Liver (tissue), 9 donors: ENCODE results near the gene ARHGAP10. TPM values are rescaled to one million over a fixed set of nuclear protein-coding genes. Genes with fewer than 3 reads are reported as not detected.

Source experiments
- DNase-seq: peaks from one replicate; pipeline ENCODE4 v3.0.0-alpha.2; 2017; ENCODE audit warnings: low spot score
- H3K27ac ChIP-seq, 2 donors: one replicate each; pipeline ENCODE4 v1.7.0; 2013; ENCODE audit warnings: inconsistent platforms in 2 of 2, low read length in 2 of 2, control low read depth in 1 of 2, low read depth in 1 of 2, mild to moderate bottlenecking in 1 of 2
- H3K27me3 ChIP-seq, 4 donors: one replicate each; pipeline versions ENCODE4 v1.6.1 to v1.7.0; 2013; ENCODE audit warnings: low read length in 3 of 4, inconsistent platforms in 1 of 4, mild to moderate bottlenecking in 1 of 4, moderate library complexity in 1 of 4; ENCODE audit not compliant: control insufficient read depth in 4 of 4, insufficient read depth in 4 of 4
- H3K36me3 ChIP-seq, 4 donors: one replicate each; pipeline versions ENCODE4 v1.6.1 to v1.7.0; 2013; ENCODE audit warnings: low read length in 3 of 4, mild to moderate bottlenecking in 3 of 4, low read depth in 1 of 4, moderate library complexity in 1 of 4; ENCODE audit not compliant: control insufficient read depth in 4 of 4, insufficient read depth in 3 of 4
- H3K4me1 ChIP-seq, 4 donors: one replicate each; pipeline versions ENCODE4 v1.6.1 to v1.7.0; 2013; ENCODE audit warnings: low read length in 3 of 4, mild to moderate bottlenecking in 3 of 4, moderate library complexity in 1 of 4; ENCODE audit not compliant: control insufficient read depth in 4 of 4, insufficient read depth in 4 of 4
- H3K4me3 ChIP-seq, 3 donors: one replicate each; pipeline versions ENCODE4 v1.6.1 to v1.7.0; 2013; ENCODE audit warnings: low read length in 3 of 3, control low read depth in 1 of 3, low read depth in 1 of 3, mild to moderate bottlenecking in 1 of 3
- H3K9ac ChIP-seq, 2 donors: one replicate each; pipeline ENCODE4 v1.7.0; 2013; ENCODE audit warnings: low read length in 2 of 2, mild to moderate bottlenecking in 2 of 2, moderate library complexity in 2 of 2, control low read depth in 1 of 2, low read depth in 1 of 2
- H3K9me3 ChIP-seq, 4 donors: one replicate each; pipeline versions ENCODE4 v1.6.1 to v1.7.0; 2013; ENCODE audit warnings: low read length in 3 of 4; ENCODE audit not compliant: control insufficient read depth in 4 of 4
- ATF3 ChIP-seq: IDR thresholded peaks from 2 replicates; pipeline ENCODE4 v1.6.1; 2016; ENCODE audit warnings: antibody characterized with exemption
- CTCF ChIP-seq: fragments of 150-350 bp; IDR thresholded peaks from 2 replicates; pipeline ENCODE4 v1.5.1; 2017; ENCODE audit warnings: improper control_type of control experiment, low read depth, low read length; ENCODE audit not compliant: missing input control
- EGR1 ChIP-seq, 2 donors: IDR thresholded peaks; 2 replicates each; pipeline ENCODE4 v1.6.1; 2016 to 2018; ENCODE audit warnings: antibody characterized with exemption in 2 of 2, low read depth in 2 of 2
- FOXA2 ChIP-seq: IDR thresholded peaks from 2 replicates; pipeline ENCODE4 v1.6.1; 2016; ENCODE audit warnings: antibody characterized with exemption
- GABPA ChIP-seq, 2 donors: IDR thresholded peaks in 1 of 2; conservative IDR thresholded peaks in 1 of 2; 2 replicates each; pipeline ENCODE4 v1.6.1; 2016; ENCODE audit warnings: antibody characterized with exemption in 2 of 2, mild to moderate bottlenecking in 1 of 2, moderate library complexity in 1 of 2
- HNF4G ChIP-seq: IDR thresholded peaks from 2 replicates; pipeline ENCODE4 v1.6.1; 2016; ENCODE audit warnings: antibody characterized with exemption
- JUND ChIP-seq, 2 donors: IDR thresholded peaks; 2 replicates each; pipeline ENCODE4 v1.6.1; 2016; ENCODE audit warnings: antibody characterized with exemption in 2 of 2
- MAX ChIP-seq: IDR thresholded peaks from 2 replicates; pipeline ENCODE4 v1.6.1; 2016; ENCODE audit warnings: antibody characterized with exemption
- NR2F2 ChIP-seq: IDR thresholded peaks from 2 replicates; pipeline ENCODE4 v1.6.1; 2016; ENCODE audit warnings: antibody characterized with exemption
- RAD21 ChIP-seq, 2 donors: IDR thresholded peaks; 2 replicates each; pipeline ENCODE4 v1.6.1; 2016; ENCODE audit warnings: antibody characterized with exemption in 2 of 2, mild to moderate bottlenecking in 2 of 2
- TAF1 ChIP-seq: conservative IDR thresholded peaks from 2 replicates; pipeline ENCODE4 v1.6.1; 2016; ENCODE audit warnings: antibody characterized with exemption, mild to moderate bottlenecking
- YY1 ChIP-seq: IDR thresholded peaks from 2 replicates; pipeline ENCODE4 v1.6.1; 2016; ENCODE audit warnings: antibody characterized with exemption, mild to moderate bottlenecking
- ZBTB33 ChIP-seq: IDR thresholded peaks from 2 replicates; pipeline ENCODE4 v1.6.1; 2016; ENCODE audit warnings: antibody characterized with exemption
- WGBS: extraction: QIAGEN DNeasy Blood & Tissue Kit; methylation state at CpG from one replicate; pipeline ENCODE4 v1.1.7; 2013; 5-methylcytosine and 5-hydroxymethylcytosine counted together
- polyA plus RNA-seq, 2 donors: library from polyadenylated mRNA; stranded (reverse) in 1 of 2; unstranded in 1 of 2; fragments of 200-250 nt in 1 of 2; fragments of >200 nt in 1 of 2; fragmentation: Nextera tagmentation in 1 of 2; extraction: Ambion mirVana in 1 of 2; gene quantifications; one replicate each; pipeline versions ENCODE4 v1.2.1 to v1.2.3, GENCODE V29; 2013 to 2015
- total RNA-seq, 2 donors: library from RNA; depleted of rRNA; stranded (reverse); fragments of >200 nt; gene quantifications; one replicate each; pipeline ENCODE4 v1.2.3, GENCODE V29; 2014
- donor health status: healthy.
- donor health status: healthy.
- donor health status: healthy.
- donor health status: healthy.
- donor health status: healthy.

The ARHGAP10 gene
- total and polyA plus RNA-seq, 4 donors = 1.5 to 13.0 (median 4.3) TPM

- H3K4me1 ChIP-seq = no peaks in the 10 kb centered on the region
- H3K27me3 ChIP-seq = no peaks in the 10 kb centered on the region
- TF ChIP-seq MAX (no peak), NR2F2 (peak; percentile 25), JUND (IDR thresholded peaks at IDR 0.05) (no peak)
- no peaks in the 10 kb centered on the region for H3K36me3 ChIP-seq
- no peak for DNase-seq
- H3K9me3 ChIP-seq = no peaks in the 10 kb centered on the region
- WGBS = 87% methylated on average over 4 of the region's 4 CpGs
- H3K9ac ChIP-seq = no peak overlapping the region
- no peak overlapping the region for H3K27ac ChIP-seq
- H3K4me3 ChIP-seq = no peak overlapping the region
These were observed 84.7 kb downstream of the ARHGAP10 start for GRCh38 chr4:147816382-147817254.

GRCh38 chr4:147820975-147821374, 89.1 kb downstream of the ARHGAP10 start:
- TF ChIP-seq ATF3 (no peak), RAD21 (IDR thresholded peaks at IDR 0.05) (no peak), GABPA (IDR thresholded peaks at IDR 0.05 in 1 of 2, conservative IDR thresholded peaks at IDR 0.05 in 1 of 2) (no peak), TAF1 (no peak), FOXA2 (no peak), EGR1 (IDR thresholded peaks at IDR 0.05; ENCODE audit: low read depth in 2 of 2) (no peak), HNF4G (no peak), JUND (IDR thresholded peaks at IDR 0.05) (no peak), YY1 (no peak), ZBTB33 (no peak), CTCF (no peak), MAX (no peak)
- no peaks in the 10 kb centered on the region for H3K36me3 ChIP-seq
- WGBS = 95% methylated on average over 6 of the region's 6 CpGs
- no peak overlapping the region for H3K9ac ChIP-seq
- H3K27ac ChIP-seq = no peak overlapping the region
- H3K27me3 ChIP-seq = no peaks in the 10 kb centered on the region
- no peak for DNase-seq
- no peaks in the 10 kb centered on the region for H3K9me3 ChIP-seq
- no peak overlapping the region for H3K4me3 ChIP-seq
- peaks cover 0 to 4% (median 0%) of the 10 kb centered on the region in 4 donors for H3K4me1 ChIP-seq
